Testis (tissue), 3 donors: ENCODE data around the gene RASD1. TPM values are rescaled to one million over a fixed set of nuclear protein-coding genes. Genes with fewer than 3 reads are reported as not detected.

Experiments used
- DNase-seq: peaks from one replicate; pipeline ENCODE4 v3.0.0-alpha.2; 2019
- H3K27ac ChIP-seq, 2 donors: fragments of 200-600 bp; sonication (generic); one replicate each; pipeline ENCODE4 v1.5.1; 2019
- H3K27me3 ChIP-seq: fragments of 200-600 bp; sonication (generic); one replicate; pipeline ENCODE4 v1.5.1; 2019
- H3K36me3 ChIP-seq: fragments of 200-600 bp; sonication (generic); one replicate; pipeline ENCODE4 v1.5.1; 2017; ENCODE audit warnings: low read depth; ENCODE audit errors: missing control alignments
- H3K4me1 ChIP-seq: fragments of 200-600 bp; sonication (generic); one replicate; pipeline ENCODE4 v1.5.1; 2019
- H3K4me3 ChIP-seq, 2 donors: fragments of 200-600 bp; sonication (generic); one replicate each; pipeline ENCODE4 v1.5.1; 2017 to 2019
- H3K9me3 ChIP-seq: fragments of 200-600 bp; sonication (generic); one replicate; pipeline ENCODE4 v1.5.1; 2017
- POLR2A ChIP-seq: fragments of 450-650 bp; IDR thresholded peaks from one replicate; pipeline ENCODE4 v1.6.1; 2017; ENCODE audit warnings: antibody characterized with exemption, mild to moderate bottlenecking, moderate library complexity
- WGBS, 2 donors: methylation state at CpG; one replicate each; pipeline ENCODE4 v1.1.5; 2018; 5-methylcytosine and 5-hydroxymethylcytosine counted together
- intact Hi-C: fragments of 100-400 bp; cut with DNase I; formaldehyde crosslinking; loops from one replicate; pipeline ENCODE4 v1.15.1; 2023; ENCODE audit warnings: low total_unique reads
- polyA plus RNA-seq: library from polyadenylated mRNA; stranded (reverse); fragments of 350-450 nt; fragmentation: Illumina TruSeq; extraction: RNeasy Lipid Tissue Mini Kit (QIAGEN cat#74804); gene quantifications from one replicate; pipeline ENCODE4 v1.2.3, GENCODE V29; 2014; ENCODE audit warnings: low read depth, low replicate concordance; ENCODE audit not compliant: insufficient read depth
- total RNA-seq, 2 donors: library from RNA; depleted of rRNA; stranded (reverse); fragments of >200 nt; gene quantifications; one replicate each; pipeline ENCODE4 v1.2.3, GENCODE V29; 2016
- TF ChIP-seq, protein P1 (sequence below), 3 experiments: fragments of 450-650 bp in 2 of 3; fragments of 200-600 bp in 1 of 3; sonication (generic) in 1 of 3; IDR thresholded peaks; one replicate each; pipeline ENCODE4 v1.5.1; 2016 to 2019; ENCODE audit warnings: antibody characterized with exemption in 3 of 3, mild to moderate bottlenecking in 2 of 3, moderate library complexity in 1 of 3

Gene RASD1
- total and polyA plus RNA-seq, 3 donors from 2014 or later = 50.1 to 129 (median 99.7) TPM

DNA sequence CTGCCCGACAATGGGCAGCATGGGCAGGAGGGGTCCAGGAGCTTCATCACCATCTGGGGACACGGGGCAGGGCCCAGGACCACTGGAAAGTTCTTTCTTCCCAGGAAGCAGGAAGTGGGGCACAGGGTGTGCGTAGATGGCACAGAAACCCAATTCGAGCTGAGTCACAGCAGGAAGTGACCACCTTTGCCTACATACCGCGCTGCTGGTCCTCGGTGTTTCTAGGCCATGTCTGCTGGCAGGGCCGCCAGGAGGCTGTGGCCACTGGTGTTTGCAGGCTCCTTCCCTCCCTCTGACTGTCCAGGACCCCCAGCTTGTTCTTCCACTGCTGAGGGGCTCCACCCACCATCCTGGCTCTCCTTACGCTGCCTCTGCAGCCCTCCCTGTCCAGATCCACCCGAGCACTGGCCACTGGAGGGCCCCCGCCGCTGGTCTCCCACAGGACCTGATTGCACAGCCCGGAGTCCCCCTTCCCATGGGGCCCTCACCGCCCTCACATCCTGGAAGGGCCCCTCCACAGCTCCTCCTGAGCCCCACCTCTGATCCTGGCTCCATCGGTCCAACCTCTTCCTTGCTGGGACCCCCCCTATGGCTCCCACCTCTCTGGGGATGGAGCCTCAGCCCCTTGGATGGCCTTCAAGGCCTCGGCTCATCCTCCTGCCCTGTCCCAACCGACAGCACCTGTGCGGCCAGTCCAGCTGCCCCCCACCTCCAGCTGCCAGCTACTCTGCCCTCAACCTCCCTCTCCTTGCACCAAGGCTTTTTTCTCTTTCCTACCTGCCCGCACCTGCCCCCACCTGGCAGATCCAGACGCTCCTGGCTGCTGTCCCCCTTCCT is 14.5 kb upstream of the RASD1 start:
- WGBS, 2 donors = 88 to 91% methylated on average over 19 to 20 of the region's 20 CpGs
- H3K4me3 ChIP-seq = no peak overlapping the region
- H3K36me3 ChIP-seq = no peaks in the 10 kb centered on the region
- no peaks in the 10 kb centered on the region for H3K9me3 ChIP-seq
- DNase-seq = no peak
- H3K27me3 ChIP-seq = no peaks in the 10 kb centered on the region
- intact Hi-C loops = no loop called here
- TF ChIP-seq, protein P1, sequence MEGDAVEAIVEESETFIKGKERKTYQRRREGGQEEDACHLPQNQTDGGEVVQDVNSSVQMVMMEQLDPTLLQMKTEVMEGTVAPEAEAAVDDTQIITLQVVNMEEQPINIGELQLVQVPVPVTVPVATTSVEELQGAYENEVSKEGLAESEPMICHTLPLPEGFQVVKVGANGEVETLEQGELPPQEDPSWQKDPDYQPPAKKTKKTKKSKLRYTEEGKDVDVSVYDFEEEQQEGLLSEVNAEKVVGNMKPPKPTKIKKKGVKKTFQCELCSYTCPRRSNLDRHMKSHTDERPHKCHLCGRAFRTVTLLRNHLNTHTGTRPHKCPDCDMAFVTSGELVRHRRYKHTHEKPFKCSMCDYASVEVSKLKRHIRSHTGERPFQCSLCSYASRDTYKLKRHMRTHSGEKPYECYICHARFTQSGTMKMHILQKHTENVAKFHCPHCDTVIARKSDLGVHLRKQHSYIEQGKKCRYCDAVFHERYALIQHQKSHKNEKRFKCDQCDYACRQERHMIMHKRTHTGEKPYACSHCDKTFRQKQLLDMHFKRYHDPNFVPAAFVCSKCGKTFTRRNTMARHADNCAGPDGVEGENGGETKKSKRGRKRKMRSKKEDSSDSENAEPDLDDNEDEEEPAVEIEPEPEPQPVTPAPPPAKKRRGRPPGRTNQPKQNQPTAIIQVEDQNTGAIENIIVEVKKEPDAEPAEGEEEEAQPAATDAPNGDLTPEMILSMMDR (IDR thresholded peaks at IDR 0.05) = no peak
- TF ChIP-seq POLR2A = no peak
- no peak overlapping the region for H3K27ac ChIP-seq
- peaks cover 3% of the 10 kb centered on the region for H3K4me1 ChIP-seq

DNA sequence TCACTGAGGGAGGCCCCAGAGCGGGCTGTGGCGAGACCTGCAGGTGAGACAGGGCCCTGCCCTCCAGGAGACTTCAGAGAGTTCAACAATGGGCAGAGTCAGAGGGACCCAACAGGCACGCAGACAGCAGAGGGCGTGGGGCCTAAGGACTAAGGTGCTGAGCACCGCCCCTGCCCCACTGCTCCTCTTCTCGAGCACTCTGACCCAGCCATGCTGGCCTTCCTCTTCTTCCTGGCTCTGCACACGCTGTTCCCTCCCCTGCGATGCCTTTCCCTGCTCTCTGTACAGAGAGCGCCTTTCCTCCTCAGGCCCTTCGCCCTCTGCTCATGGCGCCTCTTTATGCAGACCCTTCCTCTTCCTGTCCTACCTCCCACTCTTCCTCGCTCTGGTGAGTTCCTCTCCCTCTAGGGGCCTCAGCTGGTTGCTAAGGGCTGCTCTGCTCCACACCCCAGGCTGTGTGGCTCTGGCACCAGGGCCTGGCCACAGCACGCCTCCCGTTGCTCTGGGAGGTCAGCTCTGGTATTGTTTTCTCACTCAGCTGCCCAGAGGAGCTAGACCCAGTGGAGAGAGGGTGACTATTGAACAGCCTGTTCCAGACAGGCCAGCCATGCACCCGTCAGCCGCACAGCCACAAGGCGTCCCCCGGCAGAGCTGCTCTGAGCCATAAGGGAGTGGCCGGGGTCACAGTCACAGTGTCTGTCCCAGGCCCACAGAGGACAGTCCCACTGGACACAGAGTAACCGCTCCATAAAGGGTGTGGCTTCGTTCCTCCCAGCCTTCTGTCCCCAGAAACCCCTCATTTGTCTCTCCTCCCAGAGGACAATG is 13.6 kb upstream of the RASD1 start:
- no peak for DNase-seq
- TF ChIP-seq, protein P1 (IDR thresholded peaks at IDR 0.05) = no peak
- TF ChIP-seq POLR2A = no peak
- intact Hi-C loops = no loop called here
- Histone ChIP-seq H3K4me3 (no peak overlapping the region), H3K27ac (no peak overlapping the region), H3K27me3 (no peaks in the 10 kb centered on the region), H3K4me1 (peaks cover 3% of the 10 kb centered on the region), H3K9me3 (no peaks in the 10 kb centered on the region), H3K36me3 (no peaks in the 10 kb centered on the region)
- WGBS, 2 donors = 93 to 94% methylated on average over 15 to 21 of the region's 21 CpGs

DNA sequence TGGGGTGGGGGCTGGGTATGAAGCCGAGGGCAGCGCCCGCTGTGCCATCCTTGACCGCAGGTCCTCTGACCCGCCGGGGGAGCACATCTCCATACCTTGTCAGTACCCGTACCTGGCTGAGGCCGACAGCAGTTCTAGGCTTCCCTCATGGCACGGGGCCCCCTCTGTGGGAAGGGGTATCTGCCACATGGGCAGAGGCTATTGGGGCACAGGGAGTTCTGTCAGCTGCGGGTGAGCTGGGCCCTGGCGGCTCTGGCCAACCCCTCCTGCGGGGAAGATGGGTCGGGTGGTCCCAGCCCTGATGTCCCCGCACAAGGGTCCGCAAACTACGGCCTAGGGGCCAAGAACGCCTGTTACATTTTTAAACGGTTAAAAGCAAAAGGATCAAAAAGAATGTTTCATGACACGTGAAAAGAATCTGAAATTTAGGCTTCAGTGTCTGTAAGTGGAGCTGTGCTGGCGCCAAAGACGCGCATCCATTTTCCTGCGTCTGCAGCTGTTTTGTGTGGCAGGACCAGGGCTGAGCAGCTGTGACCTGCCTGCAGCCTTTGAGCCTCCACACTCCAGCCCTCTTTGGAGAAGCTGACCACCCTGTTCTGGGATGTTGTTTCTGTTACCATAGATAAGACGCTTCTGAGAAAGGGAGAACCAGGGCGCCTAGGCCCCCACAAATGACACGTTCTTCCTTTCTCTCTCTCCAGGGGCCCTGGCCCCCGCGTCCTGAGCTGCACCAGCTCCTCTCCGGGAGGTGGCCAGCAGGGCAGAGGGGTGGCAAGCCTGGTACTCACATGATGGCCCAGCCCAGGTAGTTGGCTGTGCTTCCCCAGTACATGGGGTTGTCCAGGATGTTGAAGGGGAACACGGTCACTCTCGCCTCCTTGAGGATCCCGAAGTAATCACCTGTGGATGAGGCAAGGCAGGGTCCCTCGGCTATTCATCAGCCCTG is 12.7 kb upstream of the RASD1 start:
- H3K9me3 ChIP-seq = no peaks in the 10 kb centered on the region
- H3K4me3 ChIP-seq = no peak overlapping the region
- TF ChIP-seq POLR2A = no peak
- TF ChIP-seq, protein P1 (IDR thresholded peaks at IDR 0.05) = no peak
- intact Hi-C loops = no loop called here
- no peaks in the 10 kb centered on the region for H3K36me3 ChIP-seq
- H3K27ac ChIP-seq = no peak overlapping the region
- 85 to 92% methylated on average over 27 to 33 of the region's 33 CpGs for WGBS, 2 donors
- DNase-seq = no peak
- peaks cover 3% of the 10 kb centered on the region for H3K4me1 ChIP-seq
- H3K27me3 ChIP-seq = no peaks in the 10 kb centered on the region

DNA sequence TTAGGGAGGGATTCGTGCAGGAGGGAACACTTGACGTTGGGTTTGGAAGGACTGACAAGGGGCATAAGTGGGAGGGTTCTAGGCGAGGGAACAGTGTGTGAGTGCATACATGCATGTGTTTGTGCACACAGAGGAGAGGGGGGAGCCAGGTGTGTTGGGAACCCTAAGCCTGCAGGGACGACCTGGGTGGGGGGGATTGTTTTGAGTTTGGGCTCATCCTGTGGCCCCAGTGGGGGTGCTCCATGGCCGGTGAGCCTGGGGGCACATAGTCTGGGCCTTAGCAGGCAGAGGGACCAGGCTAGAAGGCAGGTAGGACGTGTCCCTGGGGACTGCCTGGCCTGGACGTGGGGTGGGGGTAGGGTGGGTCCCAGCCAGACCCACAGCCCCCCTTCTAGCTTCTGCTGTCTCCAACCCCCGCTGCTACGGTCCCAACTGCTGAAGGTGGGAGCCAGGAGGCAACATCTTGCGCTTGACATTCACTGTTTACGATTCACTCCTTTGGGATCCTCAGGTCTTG is 11.9 kb upstream of the RASD1 start:
- 89% methylated on average over 10 to 11 of the region's 11 CpGs for WGBS, 2 donors
- Histone ChIP-seq H3K27me3 (no peaks in the 10 kb centered on the region), H3K36me3 (no peaks in the 10 kb centered on the region), H3K27ac (no peak overlapping the region), H3K9me3 (no peaks in the 10 kb centered on the region), H3K4me1 (peaks cover 3% of the 10 kb centered on the region), H3K4me3 (no peak overlapping the region)
- intact Hi-C loops = no loop called here
- TF ChIP-seq POLR2A = no peak
- TF ChIP-seq, protein P1 (IDR thresholded peaks at IDR 0.05) = no peak
- no peak for DNase-seq
